ENCODE data around the gene CELF2.

The CELF2 gene

DNA sequence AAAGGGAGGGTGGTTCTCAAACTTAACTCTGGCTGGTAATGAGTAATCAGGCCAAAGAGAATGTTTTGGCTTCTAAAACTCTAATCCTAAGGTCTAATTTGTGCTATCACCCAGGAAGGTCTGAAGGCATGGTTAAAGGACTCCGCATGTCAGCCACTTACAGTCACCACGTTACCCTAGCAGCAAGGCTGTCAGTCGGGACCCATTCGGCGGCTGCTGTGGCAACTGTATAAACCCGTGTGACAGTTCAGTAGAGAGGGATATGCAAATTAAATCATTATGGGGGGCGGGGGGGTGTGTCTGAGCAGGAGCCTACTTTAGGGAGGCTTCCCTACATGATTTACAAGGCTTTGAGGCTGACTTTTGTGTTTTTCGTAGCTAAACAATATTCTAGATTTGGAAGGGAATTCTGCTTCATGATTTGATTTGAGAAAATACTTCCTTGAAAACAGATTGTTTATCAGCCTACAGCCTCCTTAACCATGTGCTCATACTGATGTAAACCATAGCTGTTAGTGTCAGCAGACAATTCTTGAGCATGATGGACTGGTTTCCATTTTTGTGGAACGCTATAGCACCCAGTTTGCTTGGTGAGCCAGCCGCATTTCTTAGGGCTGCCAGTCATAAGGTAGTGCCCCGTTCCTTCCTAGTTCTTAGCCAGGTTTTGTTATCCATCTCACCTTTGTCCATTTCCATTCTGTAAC is 309.4 kb downstream of the CELF2 start:
- peaks cover 7% of the 10 kb centered on the region; the same call in 1 of the 2 replicates for H3K27me3 ChIP-seq (ENCODE audit: control insufficient read depth, low read length)
- no peak overlapping the region for H3K4me2 ChIP-seq (ENCODE audit: low read length)
- no peaks in the 10 kb centered on the region for H3K79me2 ChIP-seq (ENCODE audit: control insufficient read depth, low read length)
- no peaks in the 10 kb centered on the region for H3F3A ChIP-seq (ENCODE audit: control insufficient read depth, insufficient read depth)
- no peak overlapping the region for H3K27ac ChIP-seq (ENCODE audit: low read depth, low read length)
- H4K20me1 ChIP-seq (ENCODE audit: control insufficient read depth, insufficient read depth, low read depth, low read length), result no peaks in the 10 kb centered on the region
- H3K36me3 ChIP-seq (ENCODE audit: control insufficient read depth, low read length), result no peaks in the 10 kb centered on the region
- H3K4me1 ChIP-seq (ENCODE audit: control insufficient read depth, low read length), result no peaks in the 10 kb centered on the region
- TF ChIP-seq, protein P1, sequence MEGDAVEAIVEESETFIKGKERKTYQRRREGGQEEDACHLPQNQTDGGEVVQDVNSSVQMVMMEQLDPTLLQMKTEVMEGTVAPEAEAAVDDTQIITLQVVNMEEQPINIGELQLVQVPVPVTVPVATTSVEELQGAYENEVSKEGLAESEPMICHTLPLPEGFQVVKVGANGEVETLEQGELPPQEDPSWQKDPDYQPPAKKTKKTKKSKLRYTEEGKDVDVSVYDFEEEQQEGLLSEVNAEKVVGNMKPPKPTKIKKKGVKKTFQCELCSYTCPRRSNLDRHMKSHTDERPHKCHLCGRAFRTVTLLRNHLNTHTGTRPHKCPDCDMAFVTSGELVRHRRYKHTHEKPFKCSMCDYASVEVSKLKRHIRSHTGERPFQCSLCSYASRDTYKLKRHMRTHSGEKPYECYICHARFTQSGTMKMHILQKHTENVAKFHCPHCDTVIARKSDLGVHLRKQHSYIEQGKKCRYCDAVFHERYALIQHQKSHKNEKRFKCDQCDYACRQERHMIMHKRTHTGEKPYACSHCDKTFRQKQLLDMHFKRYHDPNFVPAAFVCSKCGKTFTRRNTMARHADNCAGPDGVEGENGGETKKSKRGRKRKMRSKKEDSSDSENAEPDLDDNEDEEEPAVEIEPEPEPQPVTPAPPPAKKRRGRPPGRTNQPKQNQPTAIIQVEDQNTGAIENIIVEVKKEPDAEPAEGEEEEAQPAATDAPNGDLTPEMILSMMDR (IDR thresholded peaks at IDR 0.05; ENCODE audit: low read depth, low read length, poor library complexity, severe bottlenecking), result no peak
- TF ChIP-seq EZH2phosphoT487 (IDR thresholded peaks at IDR 0.05; ENCODE audit: borderline replicate concordance, low read length), result no peak
- H3K4me3 ChIP-seq (ENCODE audit: low read length), result no peak overlapping the region
- H3K9me2 ChIP-seq (replicated peaks; ENCODE audit: control insufficient read depth, low read length), result no peaks in the 10 kb centered on the region
- H3K9me3 ChIP-seq (ENCODE audit: control insufficient read depth, insufficient read depth, low read length), result no peaks in the 10 kb centered on the region

DNA sequence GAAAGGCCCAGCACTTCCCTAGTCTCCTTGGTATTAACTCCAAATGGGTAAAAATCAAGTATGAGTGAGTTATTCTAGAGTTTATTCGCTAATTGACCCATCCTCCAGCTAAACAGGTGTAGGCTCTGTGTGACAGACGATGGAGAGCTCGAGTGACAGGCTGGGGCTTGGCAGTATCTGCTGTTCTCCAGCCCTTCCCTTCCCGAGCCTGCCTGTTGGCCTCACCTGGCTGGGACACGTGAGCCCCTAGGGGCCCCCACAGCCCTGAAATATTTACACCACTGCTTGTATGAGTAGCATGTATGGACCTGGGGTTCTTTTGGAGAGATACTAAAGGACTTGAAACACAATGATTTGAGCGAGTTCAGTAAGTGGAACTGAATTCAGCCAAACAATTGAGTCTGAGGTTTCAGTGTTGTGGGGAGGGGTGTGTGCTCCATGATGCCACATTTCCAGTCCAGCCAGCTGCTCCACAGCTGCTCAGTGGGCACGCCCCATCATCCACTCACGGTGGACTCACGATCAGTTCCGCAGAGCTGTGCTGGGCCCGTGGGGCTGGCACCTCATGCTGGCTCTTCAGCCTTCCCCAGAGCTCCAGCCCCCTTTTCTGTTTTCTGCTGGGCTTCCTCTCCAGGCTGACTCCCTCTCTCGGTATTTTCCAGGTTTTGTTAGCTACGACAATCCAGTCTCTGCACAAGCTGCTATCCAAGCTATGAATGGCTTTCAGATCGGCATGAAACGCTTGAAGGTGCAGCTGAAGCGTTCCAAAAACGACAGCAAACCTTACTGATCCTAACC is 310.8 kb downstream of the CELF2 start:
- Histone ChIP-seq H3F3A (ENCODE audit: control insufficient read depth, insufficient read depth) (no peaks in the 10 kb centered on the region), H3K4me1 (ENCODE audit: control insufficient read depth, low read length) (no peaks in the 10 kb centered on the region), H3K9me2 (replicated peaks; ENCODE audit: control insufficient read depth, low read length) (no peaks in the 10 kb centered on the region), H3K9me3 (ENCODE audit: control insufficient read depth, insufficient read depth, low read length) (no peaks in the 10 kb centered on the region), H3K4me2 (ENCODE audit: low read length) (no peak overlapping the region), H3K27me3 (ENCODE audit: control insufficient read depth, low read length) (peaks cover 10% of the 10 kb centered on the region; the same call in 1 of the 2 replicates), H3K79me2 (ENCODE audit: control insufficient read depth, low read length) (no peaks in the 10 kb centered on the region), H4K20me1 (ENCODE audit: control insufficient read depth, insufficient read depth, low read depth, low read length) (no peaks in the 10 kb centered on the region), H3K27ac (ENCODE audit: low read depth, low read length) (no peak overlapping the region), H3K4me3 (ENCODE audit: low read length) (no peak overlapping the region), H3K36me3 (ENCODE audit: control insufficient read depth, low read length) (no peaks in the 10 kb centered on the region)
- TF ChIP-seq, protein P1 (IDR thresholded peaks at IDR 0.05; ENCODE audit: low read depth, low read length, poor library complexity, severe bottlenecking), result no peak
- TF ChIP-seq EZH2phosphoT487 (IDR thresholded peaks at IDR 0.05; ENCODE audit: borderline replicate concordance, low read length), result no peak

GRCh38 chr10:11329062-11329673 is 311.5 kb downstream of the CELF2 start:
- Histone ChIP-seq H3K4me3 (ENCODE audit: low read length) (no peak overlapping the region), H4K20me1 (ENCODE audit: control insufficient read depth, insufficient read depth, low read depth, low read length) (no peaks in the 10 kb centered on the region), H3K9me3 (ENCODE audit: control insufficient read depth, insufficient read depth, low read length) (no peaks in the 10 kb centered on the region), H3K9me2 (replicated peaks; ENCODE audit: control insufficient read depth, low read length) (no peaks in the 10 kb centered on the region), H3K27ac (ENCODE audit: low read depth, low read length) (no peak overlapping the region), H3K36me3 (ENCODE audit: control insufficient read depth, low read length) (no peaks in the 10 kb centered on the region), H3K4me1 (ENCODE audit: control insufficient read depth, low read length) (no peaks in the 10 kb centered on the region), H3K79me2 (ENCODE audit: control insufficient read depth, low read length) (no peaks in the 10 kb centered on the region), H3K27me3 (ENCODE audit: control insufficient read depth, low read length) (peaks cover 10% of the 10 kb centered on the region; the same call in 1 of the 2 replicates), H3F3A (ENCODE audit: control insufficient read depth, insufficient read depth) (no peaks in the 10 kb centered on the region), H3K4me2 (ENCODE audit: low read length) (no peak overlapping the region)
- TF ChIP-seq EZH2phosphoT487 (IDR thresholded peaks at IDR 0.05; ENCODE audit: borderline replicate concordance, low read length), result no peak
- TF ChIP-seq, protein P1 (IDR thresholded peaks at IDR 0.05; ENCODE audit: low read depth, low read length, poor library complexity, severe bottlenecking), result no peak

All from DOHH2 (cell line).